H9 (cell line): Measurements from ENCODE around the gene TMEM135. TPM values are rescaled to one million over a fixed set of nuclear protein-coding genes. Genes with fewer than 3 reads are reported as not detected.

Source experiments
- DNase-seq: peaks from one replicate; pipeline ENCODE4 v3.0.0-alpha.2; 2017
- H2AFZ ChIP-seq: one replicate; pipeline ENCODE4 v1.6.1; 2013; ENCODE audit warnings: mild to moderate bottlenecking, low read length, control low read depth, moderate library complexity
- H2AK5ac ChIP-seq: 2 replicates; pipeline ENCODE4 v1.6.1; 2013; ENCODE audit warnings: low read length, control low read depth, mixed read lengths; ENCODE audit not compliant: insufficient read length
- H2BK120ac ChIP-seq: one replicate; pipeline ENCODE4 v1.6.1; 2013; ENCODE audit warnings: low read depth, mild to moderate bottlenecking, low read length, control low read depth, inconsistent platforms; ENCODE audit not compliant: poor library complexity, severe bottlenecking
- H2BK12ac ChIP-seq: 2 replicates; pipeline ENCODE4 v1.6.1; 2013; ENCODE audit warnings: low read length, control low read depth, mixed read lengths, low read depth; ENCODE audit not compliant: insufficient read length
- H2BK15ac ChIP-seq: 2 replicates; pipeline ENCODE4 v1.6.1; 2013; ENCODE audit warnings: low read depth, low read length, control low read depth
- H2BK20ac ChIP-seq: one replicate; pipeline ENCODE4 v1.6.1; 2013; ENCODE audit warnings: low read depth, mild to moderate bottlenecking, low read length, control low read depth, inconsistent platforms; ENCODE audit not compliant: poor library complexity, severe bottlenecking
- H2BK5ac ChIP-seq: 2 replicates; pipeline ENCODE4 v1.6.1; 2013; ENCODE audit warnings: low read length, control low read depth, mixed read lengths; ENCODE audit not compliant: insufficient read length
- H3K14ac ChIP-seq: 2 replicates; pipeline ENCODE4 v1.6.1; 2013; ENCODE audit warnings: low read length, control low read depth; ENCODE audit not compliant: insufficient read depth
- H3K18ac ChIP-seq: 2 replicates; pipeline ENCODE4 v1.6.1; 2013; ENCODE audit warnings: low read depth, mild to moderate bottlenecking, mixed read lengths, low read length, control low read depth; ENCODE audit not compliant: insufficient read length
- H3K23ac ChIP-seq: 2 replicates; pipeline ENCODE4 v1.6.1; 2013; ENCODE audit warnings: low read length, control low read depth, mixed read lengths, low read depth; ENCODE audit not compliant: insufficient read length
- H3K23me2 ChIP-seq: 2 replicates; pipeline ENCODE4 v1.6.1; 2013; ENCODE audit warnings: low read depth, mild to moderate bottlenecking, mixed read lengths, low read length, control low read depth; ENCODE audit not compliant: insufficient read length, poor library complexity, severe bottlenecking
- H3K27ac ChIP-seq: 2 replicates; pipeline ENCODE4 v1.5.1; 2013; ENCODE audit warnings: low read length, control low read depth, mixed read lengths, low read depth; ENCODE audit not compliant: insufficient read length
- H3K27me3 ChIP-seq: 2 replicates; pipeline ENCODE4 v1.6.1; 2013; ENCODE audit warnings: low read length, control low read depth, inconsistent platforms; ENCODE audit not compliant: insufficient read depth
- H3K4ac ChIP-seq: 2 replicates; pipeline ENCODE4 v1.6.1; 2013; ENCODE audit warnings: low read depth, mild to moderate bottlenecking, control low read depth, inconsistent platforms, low read length, moderate library complexity
- H3K4me1 ChIP-seq: 2 replicates; pipeline ENCODE4 v1.6.1; 2013; ENCODE audit warnings: low read length, control low read depth, inconsistent platforms; ENCODE audit not compliant: insufficient read depth
- H3K4me2 ChIP-seq: 2 replicates; pipeline ENCODE4 v1.6.1; 2013; ENCODE audit warnings: low read length, control low read depth, mixed read lengths; ENCODE audit not compliant: insufficient read length, insufficient read depth
- H3K56ac ChIP-seq: 2 replicates; pipeline ENCODE4 v1.6.1; 2013; ENCODE audit warnings: low read depth, mild to moderate bottlenecking, mixed read lengths, low read length, control low read depth; ENCODE audit not compliant: insufficient read length
- H3K79me1 ChIP-seq: 2 replicates; pipeline ENCODE4 v1.6.1; 2013; ENCODE audit warnings: low read depth, mild to moderate bottlenecking, moderate library complexity, low read length, control low read depth, inconsistent platforms; ENCODE audit not compliant: insufficient read depth, poor library complexity, severe bottlenecking
- H3K79me2 ChIP-seq: 2 replicates; pipeline ENCODE4 v1.6.1; 2013; ENCODE audit warnings: low read length, control low read depth, inconsistent platforms; ENCODE audit not compliant: insufficient read depth
- H3K9ac ChIP-seq: 2 replicates; pipeline ENCODE4 v1.6.1; 2013; ENCODE audit warnings: low read length, control low read depth, mixed read lengths; ENCODE audit not compliant: insufficient read length; ENCODE audit errors: extremely low read depth
- H3K9me3 ChIP-seq: one replicate; pipeline ENCODE4 v1.6.1; 2013; ENCODE audit warnings: low read depth, low read length, inconsistent platforms; ENCODE audit not compliant: control insufficient read depth
- H3T11ph ChIP-seq: one replicate; pipeline ENCODE4 v1.6.1; 2013; ENCODE audit warnings: mild to moderate bottlenecking, low read length, control low read depth, inconsistent platforms
- H4K20me1 ChIP-seq: one replicate; pipeline ENCODE4 v1.6.1; 2013; ENCODE audit not compliant: control insufficient read depth, insufficient read length, insufficient read depth
- H4K5ac ChIP-seq: 2 replicates; pipeline ENCODE4 v1.6.1; 2013; ENCODE audit warnings: low read depth, mild to moderate bottlenecking, mixed read lengths, low read length, control low read depth; ENCODE audit not compliant: insufficient read length
- H4K8ac ChIP-seq: replicated peaks from 2 replicates; pipeline ENCODE4 v1.6.1; 2013; ENCODE audit warnings: low read length, control low read depth, mixed read lengths, low read depth; ENCODE audit not compliant: insufficient read length
- H4K91ac ChIP-seq: 2 replicates; pipeline ENCODE4 v1.6.1; 2013; ENCODE audit warnings: low read depth, mild to moderate bottlenecking, moderate library complexity, mixed read lengths, low read length, control low read depth; ENCODE audit not compliant: insufficient read length
- H3K27ac Mint-ChIP-seq, 3 experiments: 2 replicates in 2 of 3; 3 replicates in 1 of 3; pipeline ENCODE4 v1.8.0; 2020 to 2021; ENCODE audit warnings: mixed read lengths in 3 of 3, mild to moderate bottlenecking in 1 of 3, moderate library complexity in 1 of 3
- H3K27me3 Mint-ChIP-seq: 2 replicates; pipeline ENCODE4 v1.8.0; 2021; ENCODE audit warnings: low read depth, mild to moderate bottlenecking, moderate library complexity, mixed read lengths
- H3K36me3 Mint-ChIP-seq, 3 experiments: 2 replicates in 2 of 3; 3 replicates in 1 of 3; pipeline ENCODE4 v1.8.0; 2020 to 2021; ENCODE audit warnings: low read depth in 3 of 3, mixed read lengths in 3 of 3; ENCODE audit not compliant: insufficient read depth in 1 of 3
- H3K4me1 Mint-ChIP-seq, 2 experiments: 2 replicates each; pipeline ENCODE4 v1.8.0; 2020; ENCODE audit warnings: mixed read lengths in 2 of 2
- H3K4me3 Mint-ChIP-seq, 2 experiments: 2 replicates in 1 of 2; 3 replicates in 1 of 2; pipeline ENCODE4 v1.8.0; 2020 to 2021; ENCODE audit warnings: mild to moderate bottlenecking in 2 of 2, mixed read lengths in 2 of 2, moderate library complexity in 1 of 2
- H3K9me3 Mint-ChIP-seq, 2 experiments: 2 replicates in 1 of 2; 3 replicates in 1 of 2; pipeline ENCODE4 v1.8.0; 2020; ENCODE audit warnings: mild to moderate bottlenecking in 2 of 2, mixed read lengths in 2 of 2, moderate library complexity in 1 of 2
- CTCF ChIP-seq: fragments of 200-600 bp; sonication (generic); conservative IDR thresholded peaks from 3 replicates; pipeline ENCODE4 v1.8.0; 2021; ENCODE audit warnings: antibody characterized with exemption, mild to moderate bottlenecking
- WGBS: extraction: QIAGEN DNeasy Blood & Tissue Kit; methylation state at CpG from one replicate; pipeline ENCODE4 v1.1.7; 2013; ENCODE audit warnings: missing lambda C conversion rate, low lambda C conversion rate, mixed read lengths; ENCODE audit not compliant: insufficient read length; ENCODE audit errors: extremely low coverage; 5-methylcytosine and 5-hydroxymethylcytosine counted together
- total RNA-seq: library from RNA; stranded (reverse); gene quantifications from 2 replicates; pipeline ENCODE4 v1.2.1, GENCODE V29; 2021

TMEM135 gene
- total RNA-seq, 1 experiment from 2014 or later: 25.2 TPM

- Histone ChIP-seq H2AFZ (no peak overlapping the region), H2AK5ac (no peak overlapping the region), H3K4me2 (no peak overlapping the region), H3K14ac (no peak overlapping the region), H3K18ac (no peak overlapping the region), H3K4ac (no peak overlapping the region), H3K4me1 (no peaks in the 10 kb centered on the region), H2BK5ac (no peak overlapping the region), H4K8ac (no peak overlapping the region), H4K5ac (no peak overlapping the region), H3K9me3 (no peaks in the 10 kb centered on the region), H3K23ac (no peak overlapping the region), H3K9ac (no peak overlapping the region), H3K56ac (no peak overlapping the region), H3K23me2 (no peaks in the 10 kb centered on the region), H2BK15ac (no peak overlapping the region), H4K20me1 (no peaks in the 10 kb centered on the region), H4K91ac (no peak overlapping the region), H3T11ph (no peak overlapping the region), H3K79me1 (no peaks in the 10 kb centered on the region), H3K27ac (no peak overlapping the region), H2BK12ac (no peak overlapping the region), H2BK20ac (no peak overlapping the region), H3K27me3 (no peaks in the 10 kb centered on the region), H2BK120ac (no peak overlapping the region), H3K79me2 (no peaks in the 10 kb centered on the region)
- Mint-ChIP-seq H3K27ac (no peak overlapping the region), H3K4me1 (peaks cover 0 to 2% of the 10 kb centered on the region in 2 experiments; a peak in 2 of 4 replicates), H3K36me3 (peaks cover 0 to 3% (median 0%) of the 10 kb centered on the region in 3 experiments; a peak in 3 of 7 replicates), H3K4me3 (no peak overlapping the region), H3K9me3 (no peaks in the 10 kb centered on the region), H3K27me3 (no peaks in the 10 kb centered on the region)
- no CpG with 5 or more reads among the region's 2 CpGs for WGBS
- no peak for TF ChIP-seq CTCF
- no peak for DNase-seq
These were observed 288.9 kb downstream of the TMEM135 start for GRCh38 chr11:87326594-87326993.
